Smooth muscle cell (in vitro differentiated cells): ENCODE data around the gene HGS. TPM values are rescaled to one million over a fixed set of nuclear protein-coding genes. Genes with fewer than 3 reads are reported as not detected.

ENCODE experiments used
- DNase-seq: peaks from one replicate; lab custom pipeline; 2025; ENCODE audit not compliant: unreplicated experiment; lab: John Stamatoyannopoulos, UW
- H2AFZ ChIP-seq: fragments of 200-600 bp; sonication (generic); 2 replicates; pipeline ENCODE4 v1.6.0; 2016; ENCODE audit warnings: antibody characterized with exemption, low read depth, mild to moderate bottlenecking
- H3F3A ChIP-seq: fragments of 200-600 bp; sonication (generic); 2 replicates; pipeline ENCODE4 v1.6.0; 2017; ENCODE audit warnings: antibody characterized with exemption, low read depth
- H3K27ac ChIP-seq: fragments of 200-600 bp; sonication (generic); 2 replicates; pipeline ENCODE4 v1.5.1; 2016; ENCODE audit warnings: low read depth, mild to moderate bottlenecking
- H3K27me3 ChIP-seq: fragments of 200-600 bp; sonication (generic); 2 replicates; pipeline ENCODE4 v1.6.1; 2016; ENCODE audit warnings: low read depth, mild to moderate bottlenecking
- H3K36me3 ChIP-seq: fragments of 200-600 bp; sonication (generic); 2 replicates; pipeline ENCODE4 v1.5.1; 2016; ENCODE audit warnings: low read depth
- H3K4me1 ChIP-seq: fragments of 200-600 bp; sonication (generic); 2 replicates; pipeline ENCODE4 v1.5.1; 2016; ENCODE audit warnings: low read depth
- H3K4me2 ChIP-seq: fragments of 200-600 bp; sonication (generic); 2 replicates; pipeline ENCODE4 v1.6.0; 2016; ENCODE audit warnings: mild to moderate bottlenecking
- H3K4me3 ChIP-seq: fragments of 200-600 bp; sonication (generic); 2 replicates; pipeline ENCODE4 v1.5.1; 2016; ENCODE audit warnings: mild to moderate bottlenecking
- H3K79me2 ChIP-seq: fragments of 200-600 bp; sonication (generic); 2 replicates; pipeline ENCODE4 v1.6.0; 2016; ENCODE audit warnings: low read depth, mild to moderate bottlenecking
- H3K9ac ChIP-seq: fragments of 200-600 bp; sonication (generic); 2 replicates; pipeline ENCODE4 v1.6.0; 2016; ENCODE audit warnings: low read depth
- H3K9me3 ChIP-seq: fragments of 200-600 bp; sonication (generic); replicated peaks from 2 replicates; pipeline ENCODE4 v1.5.1; 2016; ENCODE audit warnings: low read depth
- H4K20me1 ChIP-seq: fragments of 200-600 bp; sonication (generic); 2 replicates; pipeline ENCODE4 v1.6.0; 2016; ENCODE audit warnings: low read depth
- WGBS: methylation state at CpG from one replicate; pipeline ENCODE4 v1.1.7; 2016; ENCODE audit warnings: low lambda C conversion rate; 5-methylcytosine and 5-hydroxymethylcytosine counted together
- polyA plus RNA-seq: library from polyadenylated mRNA; unstranded; fragments of >200 nt; fragmentation: Nextera tagmentation; extraction: Ambion mirVana; gene quantifications from 2 replicates; pipeline ENCODE4 v1.2.1, GENCODE V29; 2016
- total RNA-seq: library from RNA; depleted of rRNA; stranded (reverse); fragments of >200 nt; gene quantifications from 2 replicates; pipeline ENCODE4 v1.2.3, GENCODE V29; 2014
- TF ChIP-seq, protein P1 (sequence below): fragments of 200-600 bp; sonication (generic); IDR thresholded peaks from 2 replicates; pipeline ENCODE4 v1.5.1; 2017; ENCODE audit warnings: borderline replicate concordance, mild to moderate bottlenecking, antibody characterized with exemption; ENCODE audit not compliant: insufficient read depth, poor library complexity, severe bottlenecking

The HGS gene
- total and polyA plus RNA-seq, 2 experiments from 2014 or later, result 64.9 to 164 TPM

DNA sequence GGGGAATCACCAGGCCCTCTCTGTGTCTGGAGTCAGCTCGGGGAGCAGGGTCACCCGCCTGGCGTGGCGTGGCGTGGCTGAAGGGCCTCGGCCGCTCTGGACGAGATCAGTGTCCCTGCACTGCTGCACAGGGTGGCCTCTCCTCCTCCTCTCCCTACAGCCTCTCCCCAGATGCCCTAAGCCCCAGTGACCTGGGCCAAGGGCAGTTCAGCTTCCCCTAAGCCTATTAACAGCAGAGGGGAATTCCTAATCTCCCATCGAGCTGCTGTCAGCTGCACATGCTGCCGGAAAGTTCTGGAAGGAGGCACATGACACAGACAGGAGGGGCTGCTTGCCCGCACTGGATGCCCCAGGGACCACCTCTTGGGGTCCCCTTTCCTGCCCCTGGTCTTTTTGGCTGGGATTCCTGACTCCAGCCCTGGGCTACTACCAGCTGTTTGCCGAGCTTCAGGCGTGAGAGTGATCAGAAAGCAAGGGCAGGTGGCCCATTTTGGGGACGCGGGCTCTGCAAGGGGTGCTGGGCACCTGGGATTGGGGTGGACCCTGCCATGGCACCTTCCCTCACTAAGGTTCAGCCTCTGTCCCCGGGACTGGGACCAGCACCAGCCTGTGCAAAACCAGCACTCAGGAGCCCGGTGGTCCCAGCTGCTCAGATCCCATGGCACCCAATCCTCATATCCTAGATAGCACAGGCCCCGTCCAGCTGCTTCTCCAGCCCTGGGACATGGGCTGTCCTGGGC lies 28.3 kb upstream of the HGS start:
- H3F3A ChIP-seq, result no peaks in the 10 kb centered on the region
- peaks cover 3% of the 10 kb centered on the region for H3K4me1 ChIP-seq
- DNase-seq, result no peak
- no peak overlapping the region for H3K27ac ChIP-seq
- H3K9ac ChIP-seq, result no peak overlapping the region
- no peaks in the 10 kb centered on the region for H3K27me3 ChIP-seq
- TF ChIP-seq, protein P1, sequence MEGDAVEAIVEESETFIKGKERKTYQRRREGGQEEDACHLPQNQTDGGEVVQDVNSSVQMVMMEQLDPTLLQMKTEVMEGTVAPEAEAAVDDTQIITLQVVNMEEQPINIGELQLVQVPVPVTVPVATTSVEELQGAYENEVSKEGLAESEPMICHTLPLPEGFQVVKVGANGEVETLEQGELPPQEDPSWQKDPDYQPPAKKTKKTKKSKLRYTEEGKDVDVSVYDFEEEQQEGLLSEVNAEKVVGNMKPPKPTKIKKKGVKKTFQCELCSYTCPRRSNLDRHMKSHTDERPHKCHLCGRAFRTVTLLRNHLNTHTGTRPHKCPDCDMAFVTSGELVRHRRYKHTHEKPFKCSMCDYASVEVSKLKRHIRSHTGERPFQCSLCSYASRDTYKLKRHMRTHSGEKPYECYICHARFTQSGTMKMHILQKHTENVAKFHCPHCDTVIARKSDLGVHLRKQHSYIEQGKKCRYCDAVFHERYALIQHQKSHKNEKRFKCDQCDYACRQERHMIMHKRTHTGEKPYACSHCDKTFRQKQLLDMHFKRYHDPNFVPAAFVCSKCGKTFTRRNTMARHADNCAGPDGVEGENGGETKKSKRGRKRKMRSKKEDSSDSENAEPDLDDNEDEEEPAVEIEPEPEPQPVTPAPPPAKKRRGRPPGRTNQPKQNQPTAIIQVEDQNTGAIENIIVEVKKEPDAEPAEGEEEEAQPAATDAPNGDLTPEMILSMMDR, result no peak
- H4K20me1 ChIP-seq, result no peaks in the 10 kb centered on the region
- H2AFZ ChIP-seq, result no peak overlapping the region
- H3K36me3 ChIP-seq, result no peaks in the 10 kb centered on the region
- H3K4me2 ChIP-seq, result no peak overlapping the region
- no peaks in the 10 kb centered on the region for H3K9me3 ChIP-seq
- 93% methylated on average over 18 of the region's 18 CpGs for WGBS
- no peak overlapping the region for H3K4me3 ChIP-seq
- no peaks in the 10 kb centered on the region for H3K79me2 ChIP-seq

DNA sequence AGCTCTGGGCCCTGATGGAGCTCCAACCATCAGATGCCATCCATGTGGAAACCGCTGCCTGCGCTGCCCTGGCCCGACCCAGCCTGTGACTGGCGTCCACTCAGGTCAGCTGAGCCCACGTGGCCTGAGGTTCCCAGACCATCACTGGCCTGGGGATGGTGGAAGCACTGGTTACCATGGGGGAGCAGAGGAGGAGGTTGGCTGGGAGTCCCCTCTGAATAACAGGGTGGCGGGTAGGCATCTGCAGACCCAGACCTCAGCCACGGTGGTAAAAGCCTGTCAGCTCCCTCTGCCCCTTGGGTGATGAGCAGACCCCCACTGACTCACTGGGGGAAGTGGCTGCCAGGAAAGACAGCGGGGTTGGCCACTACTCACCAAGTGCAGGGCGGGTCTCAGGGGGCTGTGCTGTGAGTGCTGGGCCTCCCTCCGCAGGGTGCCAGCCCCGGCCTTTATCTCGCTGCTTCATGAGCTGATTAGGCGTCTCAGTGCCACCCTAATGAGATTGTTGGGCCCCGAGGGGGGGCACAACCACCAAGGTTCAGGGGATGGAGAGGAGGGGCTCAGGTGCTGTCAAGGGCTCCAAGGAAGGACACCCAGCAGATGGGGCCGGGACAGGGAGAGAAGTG lies 27.6 kb upstream of the HGS start, which contains the start of gene PDE6G:
TSS of gene PDE6G (minus strand) at position 425 of the 626 bp plus-strand sequence. CDS start 3,237 bp downstream, outside the sequence.
- 92% methylated on average over 15 of the region's 15 CpGs for WGBS
- no peaks in the 10 kb centered on the region for H3K9me3 ChIP-seq

DNA sequence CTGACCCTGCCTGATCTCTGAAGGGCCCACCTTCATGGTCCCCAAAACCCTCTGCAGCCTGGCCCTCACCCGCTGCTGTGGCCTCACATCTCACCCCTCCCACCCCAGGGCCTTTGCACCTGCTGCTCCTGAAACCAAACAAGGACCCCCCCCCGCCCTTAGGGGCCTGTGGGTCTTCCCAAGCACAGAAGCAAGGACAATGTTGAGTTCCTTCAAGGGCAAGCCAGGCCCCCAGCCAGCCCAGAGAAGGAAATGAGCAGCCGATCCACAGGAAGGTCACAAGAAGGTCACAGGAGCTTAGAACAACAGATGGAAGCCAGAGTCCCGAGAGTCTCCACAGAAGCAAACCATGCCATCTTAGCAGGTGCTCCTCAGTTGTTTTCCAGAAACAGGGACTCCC lies 27.0 kb upstream of the HGS start:
- H3K9ac ChIP-seq, result no peak overlapping the region
- no peak for DNase-seq
- TF ChIP-seq, protein P1, result no peak
- no peaks in the 10 kb centered on the region for H3K9me3 ChIP-seq
- no peaks in the 10 kb centered on the region for H3K27me3 ChIP-seq
- H3F3A ChIP-seq, result no peaks in the 10 kb centered on the region
- H3K27ac ChIP-seq, result no peak overlapping the region
- no peak overlapping the region for H2AFZ ChIP-seq
- H3K4me3 ChIP-seq, result no peak overlapping the region
- H4K20me1 ChIP-seq, result no peaks in the 10 kb centered on the region
- H3K79me2 ChIP-seq, result no peaks in the 10 kb centered on the region
- no peaks in the 10 kb centered on the region for H3K36me3 ChIP-seq
- 94% methylated on average over 4 of the region's 4 CpGs for WGBS
- peaks cover 3% of the 10 kb centered on the region for H3K4me1 ChIP-seq
- H3K4me2 ChIP-seq, result no peak overlapping the region

More for the DNA sequence above, 27.6 kb upstream of the HGS start, which contains the start of gene PDE6G:
- Histone ChIP-seq H3K4me1 (peaks cover 3% of the 10 kb centered on the region), H3K4me3 (no peak within 1 kb of the TSS), H3K27me3 (no peaks in the 10 kb centered on the region), H3K27ac (no peak within 1 kb of the TSS), H3K4me2 (no peak within 1 kb of the TSS), H3K36me3 (no peaks in the 10 kb centered on the region), H3K79me2 (no peaks in the 10 kb centered on the region), H4K20me1 (no peaks in the 10 kb centered on the region), H2AFZ (no peak within 1 kb of the TSS), H3F3A (no peaks in the 10 kb centered on the region), H3K9ac (no peak within 1 kb of the TSS)
- no peak for DNase-seq
- TF ChIP-seq, protein P1, result no peak
